DND-41 (cell line): Measurements from ENCODE around the gene HGF.

Experiments
- ATAC-seq: fragments of 200-7000 bp; cut with Tn5 transposase; 3 replicates; pipeline ENCODE4 v1.9.1; 2021; ENCODE audit warnings: low read depth; ENCODE audit not compliant: insufficient read depth
- DNase-seq: peaks from one replicate; pipeline ENCODE4 v3.0.0-alpha.2; 2020
- H2AFZ ChIP-seq: 2 replicates; pipeline ENCODE4 v1.6.0; 2012; ENCODE audit warnings: low read depth, low read length
- H3K27ac ChIP-seq: 2 replicates; pipeline ENCODE4 v1.5.1; 2012; ENCODE audit warnings: low read length, inconsistent platforms
- H3K27me3 ChIP-seq: fragments of 200-600 bp; sonication (generic); 2 replicates; pipeline ENCODE4 v1.6.0; 2012; ENCODE audit warnings: low read length, mild to moderate bottlenecking, inconsistent platforms; ENCODE audit not compliant: insufficient read depth, poor library complexity
- H3K36me3 ChIP-seq: 2 replicates; pipeline ENCODE4 v1.5.1; 2012; ENCODE audit warnings: low read length, inconsistent platforms; ENCODE audit not compliant: insufficient read depth
- H3K4me1 ChIP-seq: 2 replicates; pipeline ENCODE4 v1.5.1; 2012; ENCODE audit warnings: mild to moderate bottlenecking, low read length; ENCODE audit not compliant: insufficient read depth
- H3K4me2 ChIP-seq: 2 replicates; pipeline ENCODE4 v1.6.0; 2012; ENCODE audit warnings: mild to moderate bottlenecking, moderate library complexity, low read length, inconsistent platforms; ENCODE audit not compliant: insufficient read depth
- H3K4me3 ChIP-seq, 2 experiments: fragments of 200-600 bp in 1 of 2; shearing (Covaris generic) in 1 of 2; 2 replicates each; pipeline ENCODE4 v1.5.1; 2012 to 2016; ENCODE audit warnings: inconsistent platforms in 2 of 2, low read length in 2 of 2, mild to moderate bottlenecking in 2 of 2, low read depth in 1 of 2, moderate library complexity in 1 of 2
- H3K79me2 ChIP-seq: 2 replicates; pipeline ENCODE4 v1.6.0; 2012; ENCODE audit warnings: low read length, inconsistent platforms; ENCODE audit not compliant: insufficient read depth
- H3K9ac ChIP-seq: 2 replicates; pipeline ENCODE4 v1.6.0; 2012; ENCODE audit warnings: low read depth, mild to moderate bottlenecking, inconsistent platforms, low read length, moderate library complexity
- H3K9me3 ChIP-seq: 2 replicates; pipeline ENCODE4 v1.5.1; 2012; ENCODE audit warnings: low read length, moderate library complexity, mild to moderate bottlenecking, inconsistent platforms; ENCODE audit not compliant: insufficient read depth, severe bottlenecking
- H4K20me1 ChIP-seq: 2 replicates; pipeline ENCODE4 v1.6.0; 2012; ENCODE audit warnings: low read length; ENCODE audit not compliant: insufficient read depth
- EZH2 ChIP-seq: IDR thresholded peaks from 3 replicates; pipeline ENCODE4 v1.6.1; 2012; ENCODE audit warnings: borderline replicate concordance, low read depth, mild to moderate bottlenecking, moderate library complexity, low read length, inconsistent platforms; ENCODE audit not compliant: severe bottlenecking
- TF ChIP-seq, protein P1 (sequence below): IDR thresholded peaks from 2 replicates; pipeline ENCODE4 v1.5.1; 2012; ENCODE audit warnings: borderline replicate concordance, low read length, moderate library complexity, mild to moderate bottlenecking; ENCODE audit not compliant: poor library complexity, severe bottlenecking; ENCODE audit errors: extremely low read depth

Gene HGF

DNA sequence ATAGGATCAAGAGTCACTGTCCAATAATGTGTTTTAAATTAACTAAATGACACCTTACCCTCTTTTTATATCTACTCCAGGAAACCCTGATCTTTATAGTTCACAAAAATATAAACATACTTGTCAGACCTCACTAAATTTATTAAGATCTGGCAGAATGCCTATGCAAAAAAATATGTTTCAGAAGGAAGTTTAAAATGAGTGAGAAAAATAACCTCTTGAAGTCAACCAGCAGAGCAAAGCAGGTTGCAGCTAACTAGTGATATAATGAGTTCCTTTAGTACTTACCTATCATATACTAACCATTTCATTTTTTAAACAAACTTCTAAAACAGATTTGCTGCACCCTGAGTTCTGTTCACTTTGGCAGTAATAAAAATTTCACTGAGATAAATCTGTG, 14.0 kb upstream of the HGF start:
- Histone ChIP-seq H3K9me3 (no peaks in the 10 kb centered on the region), H3K4me1 (no peaks in the 10 kb centered on the region), H3K9ac (no peak overlapping the region), H3K79me2 (no peaks in the 10 kb centered on the region), H3K27me3 (no peaks in the 10 kb centered on the region), H4K20me1 (no peaks in the 10 kb centered on the region), H2AFZ (no peak overlapping the region), H3K4me2 (no peak overlapping the region), H3K4me3 (no peak overlapping the region), H3K36me3 (no peaks in the 10 kb centered on the region), H3K27ac (no peak overlapping the region)
- DNase-seq (no peak), ATAC-seq (no peak)
- TF ChIP-seq EZH2, result no peak
- TF ChIP-seq, protein P1, sequence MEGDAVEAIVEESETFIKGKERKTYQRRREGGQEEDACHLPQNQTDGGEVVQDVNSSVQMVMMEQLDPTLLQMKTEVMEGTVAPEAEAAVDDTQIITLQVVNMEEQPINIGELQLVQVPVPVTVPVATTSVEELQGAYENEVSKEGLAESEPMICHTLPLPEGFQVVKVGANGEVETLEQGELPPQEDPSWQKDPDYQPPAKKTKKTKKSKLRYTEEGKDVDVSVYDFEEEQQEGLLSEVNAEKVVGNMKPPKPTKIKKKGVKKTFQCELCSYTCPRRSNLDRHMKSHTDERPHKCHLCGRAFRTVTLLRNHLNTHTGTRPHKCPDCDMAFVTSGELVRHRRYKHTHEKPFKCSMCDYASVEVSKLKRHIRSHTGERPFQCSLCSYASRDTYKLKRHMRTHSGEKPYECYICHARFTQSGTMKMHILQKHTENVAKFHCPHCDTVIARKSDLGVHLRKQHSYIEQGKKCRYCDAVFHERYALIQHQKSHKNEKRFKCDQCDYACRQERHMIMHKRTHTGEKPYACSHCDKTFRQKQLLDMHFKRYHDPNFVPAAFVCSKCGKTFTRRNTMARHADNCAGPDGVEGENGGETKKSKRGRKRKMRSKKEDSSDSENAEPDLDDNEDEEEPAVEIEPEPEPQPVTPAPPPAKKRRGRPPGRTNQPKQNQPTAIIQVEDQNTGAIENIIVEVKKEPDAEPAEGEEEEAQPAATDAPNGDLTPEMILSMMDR, result no peak

DNA sequence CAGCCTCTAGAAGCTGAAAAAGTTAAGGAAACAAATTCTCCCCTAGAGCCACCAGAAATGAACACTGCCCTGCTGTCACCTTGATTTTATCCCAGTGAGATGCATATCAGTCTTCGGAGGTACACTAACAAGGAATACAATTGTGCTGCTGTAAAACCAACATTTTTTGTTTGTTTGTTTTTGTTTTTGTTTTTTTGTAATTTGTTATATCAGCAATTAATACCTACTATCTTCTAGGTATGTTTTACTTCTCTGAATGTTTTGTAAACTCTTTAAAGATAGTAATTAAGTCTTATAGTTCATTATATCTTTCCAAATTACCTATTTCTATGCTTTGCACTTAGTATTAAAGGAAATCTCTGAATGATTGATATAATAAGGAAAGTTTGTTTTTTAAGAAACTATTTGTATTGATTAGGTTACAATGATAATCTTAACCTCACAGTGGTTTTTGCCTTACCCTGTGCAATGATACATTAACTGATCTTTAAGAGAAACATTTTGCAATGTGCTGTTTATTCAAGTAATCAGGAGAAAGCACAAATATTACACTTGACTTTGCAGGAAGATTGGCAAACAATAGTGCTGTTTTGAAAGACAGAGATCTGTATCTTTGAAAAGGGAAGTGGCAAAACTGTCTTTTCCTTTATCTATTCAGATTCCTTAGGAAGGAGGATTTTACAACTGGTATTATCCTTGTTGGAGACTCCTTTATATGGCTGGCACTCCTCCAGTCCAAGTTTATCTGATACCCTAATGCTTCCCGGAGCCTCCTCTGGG, 11.3 kb upstream of the HGF start:
- no peaks in the 10 kb centered on the region for H3K9me3 ChIP-seq
- no peak overlapping the region for H3K27ac ChIP-seq
- no peaks in the 10 kb centered on the region for H4K20me1 ChIP-seq
- H3K4me3 ChIP-seq, result no peak overlapping the region
- H3K36me3 ChIP-seq, result no peaks in the 10 kb centered on the region
- DNase-seq (no peak), ATAC-seq (no peak)
- peaks cover 2% of the 10 kb centered on the region; the same call in 1 of the 2 replicates for H3K4me1 ChIP-seq
- TF ChIP-seq, protein P1, result no peak
- TF ChIP-seq EZH2, result no peak
- no peak overlapping the region for H2AFZ ChIP-seq
- H3K4me2 ChIP-seq, result no peak overlapping the region
- no peaks in the 10 kb centered on the region for H3K27me3 ChIP-seq
- H3K79me2 ChIP-seq, result no peaks in the 10 kb centered on the region
- no peak overlapping the region for H3K9ac ChIP-seq

DNA sequence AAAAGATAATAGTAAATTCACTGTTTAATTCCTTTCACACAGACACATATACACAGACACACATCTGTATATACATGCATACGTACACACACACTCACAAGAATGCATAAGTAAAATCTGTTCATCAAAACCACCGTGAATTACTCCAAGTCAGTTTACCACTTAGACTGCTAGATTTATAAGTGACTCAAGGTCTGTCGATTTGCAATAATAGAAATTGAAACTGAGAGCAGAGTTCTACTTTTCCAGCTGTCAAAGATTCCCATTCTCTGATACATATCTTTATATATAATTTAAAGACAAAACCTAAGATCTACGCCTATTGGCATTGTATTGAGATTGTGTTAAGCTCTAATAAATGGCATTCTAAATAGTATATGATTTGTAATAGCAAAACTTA, 9.9 kb upstream of the HGF start:
- H3K27me3 ChIP-seq, result no peaks in the 10 kb centered on the region
- DNase-seq (no peak), ATAC-seq (no peak)
- no peaks in the 10 kb centered on the region for H4K20me1 ChIP-seq
- H3K9me3 ChIP-seq, result no peaks in the 10 kb centered on the region
- no peak overlapping the region for H3K4me2 ChIP-seq
- no peak overlapping the region for H3K4me3 ChIP-seq
- TF ChIP-seq EZH2, result no peak
- TF ChIP-seq, protein P1, result no peak
- no peaks in the 10 kb centered on the region for H3K79me2 ChIP-seq
- H3K27ac ChIP-seq, result no peak overlapping the region
- peaks cover 2% of the 10 kb centered on the region; the same call in 1 of the 2 replicates for H3K4me1 ChIP-seq
- no peak overlapping the region for H2AFZ ChIP-seq
- no peak overlapping the region for H3K9ac ChIP-seq
- no peaks in the 10 kb centered on the region for H3K36me3 ChIP-seq
